Stimulated activated CD4-positive, alpha-beta T cell treated with anti-CD3 and anti-CD28 coated beads, Interleukin-4, amount 100 ng/mL, for 4 hours (primary cell): ENCODE data around the gene DIS3L2.
"Not testable (repeated sequence)": the region's sequence is repeated elsewhere in the genome, so short reads cannot be mapped to it uniquely, and the experiment has no call there.

ENCODE experiments used
- DNase-seq, 2 experiments: peaks; one replicate each; pipeline ENCODE4 v3.0.0-alpha.2; 2020

The DIS3L2 gene

GRCh38 chr2:232013701-232014353 lies 52.3 kb downstream of the DIS3L2 start:
- no peak for DNase-seq

DNA sequence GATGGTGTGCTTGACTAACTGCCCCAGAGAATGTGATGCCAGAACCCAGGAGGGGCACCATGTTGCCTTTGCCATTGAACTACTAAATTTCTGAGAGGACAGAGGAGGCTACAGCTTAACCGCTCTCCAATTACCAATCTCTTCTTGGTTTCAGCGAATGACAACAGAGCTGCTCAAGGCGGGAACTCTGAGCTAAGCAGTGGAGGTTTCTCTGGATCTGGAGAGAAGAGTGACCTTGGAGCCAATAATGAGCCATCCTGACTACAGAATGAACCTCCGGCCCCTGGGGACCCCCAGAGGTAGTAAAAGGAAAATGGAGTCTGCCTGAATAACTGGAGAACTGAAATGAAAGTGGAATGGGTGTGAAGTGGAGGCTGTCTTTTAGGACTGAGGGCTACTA lies 53.2 kb downstream of the DIS3L2 start:
- no peak for DNase-seq

- no peak for DNase-seq
These were observed 56.7 kb downstream of the DIS3L2 start for GRCh38 chr2:232018181-232018580.

GRCh38 chr2:232022718-232023117 lies 61.2 kb downstream of the DIS3L2 start:
- no peak for DNase-seq

DNA sequence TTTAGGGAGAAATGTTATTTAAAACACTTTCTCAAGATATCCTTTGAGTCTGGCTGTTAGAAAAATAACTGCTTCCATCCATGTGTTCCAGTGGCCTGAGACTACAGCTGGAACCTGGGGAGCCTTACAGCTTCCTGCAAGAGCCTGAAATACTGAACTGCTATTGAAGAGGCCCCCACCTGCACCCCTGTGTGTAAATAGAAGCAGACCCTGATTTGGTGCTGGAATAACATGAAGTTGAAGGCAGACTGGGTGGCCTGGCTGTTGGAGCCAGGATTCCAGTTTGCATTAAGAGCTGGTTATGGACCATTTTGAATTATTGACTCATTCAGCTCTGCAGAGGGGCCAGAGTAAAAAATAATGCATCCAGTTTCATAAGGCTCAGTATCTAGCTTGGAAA lies 61.9 kb downstream of the DIS3L2 start:
- no peak for DNase-seq

- DNase-seq: no peak
These were observed 62.9 kb downstream of the DIS3L2 start for GRCh38 chr2:232024457-232024856.

DNA sequence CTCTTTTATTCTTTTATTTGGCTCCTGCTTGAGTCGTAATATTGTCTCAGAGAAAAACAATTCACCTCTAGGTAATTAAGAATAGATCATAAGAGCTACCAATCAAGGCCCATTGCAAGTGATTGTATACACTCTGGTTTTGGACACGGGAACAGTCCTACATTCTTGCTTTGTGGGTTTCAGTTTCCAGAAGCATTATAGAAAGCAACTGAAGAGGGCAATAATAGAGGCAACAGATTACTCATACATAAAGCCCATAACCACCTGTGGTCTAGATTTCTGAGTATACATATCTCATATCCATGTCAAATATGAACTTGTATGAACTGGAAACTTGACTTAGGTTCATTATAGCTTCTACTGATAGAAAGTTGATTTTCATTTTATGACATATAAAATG lies 65.4 kb downstream of the DIS3L2 start:
- DNase-seq: no peak

- no peak for DNase-seq
These were observed 66.0 kb downstream of the DIS3L2 start for GRCh38 chr2:232027530-232027929.

DNA sequence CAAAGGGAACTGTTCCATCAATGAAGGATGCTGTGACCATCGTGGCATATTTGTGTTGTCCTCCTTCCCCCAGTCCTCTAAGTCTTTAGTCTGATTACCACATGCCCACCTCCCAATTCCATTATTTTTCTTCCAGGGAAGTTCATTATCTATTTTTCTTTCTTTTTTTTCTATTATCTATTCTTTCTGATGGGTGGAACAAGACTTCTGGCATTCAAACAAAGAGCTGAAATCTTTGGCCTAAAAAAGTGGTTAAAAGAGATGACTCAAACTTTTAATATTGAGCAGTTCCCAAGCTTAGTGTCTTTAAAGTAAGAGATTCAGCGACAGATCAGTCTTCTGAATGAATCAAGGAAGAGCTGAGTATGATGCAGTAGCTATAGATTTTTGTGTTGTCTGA lies 66.6 kb downstream of the DIS3L2 start:
- no peak for DNase-seq

- no peak for DNase-seq
These were observed 67.1 kb downstream of the DIS3L2 start for GRCh38 chr2:232028631-232029030.

DNA sequence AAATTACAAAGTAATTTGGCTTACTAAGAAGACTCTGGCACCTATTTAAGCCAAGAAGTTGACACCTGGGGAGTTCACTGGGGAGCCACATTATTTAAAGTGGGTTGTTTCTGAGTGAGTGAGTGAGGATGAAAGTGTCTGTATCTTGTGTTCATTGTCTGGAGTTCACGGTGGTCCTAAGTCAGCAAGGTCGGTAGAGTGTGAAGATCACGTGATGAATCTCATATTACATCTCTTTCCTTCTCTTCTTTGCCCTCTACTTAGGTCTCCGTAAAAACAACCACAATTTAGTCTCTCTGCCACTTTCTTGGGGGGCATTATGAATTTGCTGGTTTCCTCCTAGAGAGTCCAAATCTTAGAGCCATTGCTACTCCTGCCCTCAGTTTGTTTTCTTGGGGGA lies 67.8 kb downstream of the DIS3L2 start:
- no peak for DNase-seq

DNA sequence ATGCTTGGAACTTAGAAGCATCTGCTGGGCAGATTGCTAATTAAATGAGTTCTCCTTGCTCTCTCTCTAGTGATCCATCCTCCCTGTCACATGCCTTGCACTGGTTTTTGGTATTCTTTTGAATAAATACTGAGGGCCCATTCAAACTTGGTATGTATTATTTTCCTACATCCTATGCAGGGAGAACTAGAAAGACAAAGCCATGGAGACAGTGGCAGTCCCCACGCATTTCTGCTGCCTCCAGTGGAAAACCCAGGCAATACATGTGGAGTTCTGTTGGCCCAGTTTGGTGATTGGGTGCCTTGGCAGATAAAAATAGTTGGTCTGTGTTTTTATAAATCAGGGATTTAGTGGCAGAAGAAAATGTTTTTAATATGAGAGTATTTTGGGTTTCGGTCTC lies 68.7 kb downstream of the DIS3L2 start:
- DNase-seq: no peak

- not testable (repeated sequence) for DNase-seq
These were observed 73.8 kb downstream of the DIS3L2 start for GRCh38 chr2:232035292-232035691.

DNA sequence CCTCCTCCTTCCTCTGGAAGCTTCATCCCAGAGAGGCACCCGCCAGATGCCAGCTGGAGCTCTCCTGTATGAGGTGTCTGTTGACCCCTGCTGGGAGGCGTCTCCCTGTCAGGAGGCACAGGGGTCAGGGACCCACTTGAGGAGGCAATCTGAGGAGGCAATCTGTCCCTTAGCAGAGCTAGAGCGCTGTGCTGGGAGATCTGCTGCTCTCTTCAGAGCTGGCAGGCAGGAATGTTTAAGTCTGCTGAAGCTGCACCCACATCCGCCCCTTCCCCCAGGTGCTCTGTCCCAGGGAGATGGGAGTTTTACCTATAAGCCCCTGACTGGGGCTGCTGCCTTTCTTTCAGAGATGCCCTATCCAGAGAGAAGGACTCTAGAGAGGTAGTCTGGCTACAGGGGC lies 75.4 kb downstream of the DIS3L2 start:
- DNase-seq: not testable (repeated sequence)

- DNase-seq: no peak
These were observed 76.9 kb downstream of the DIS3L2 start for GRCh38 chr2:232038251-232038880.

DNA sequence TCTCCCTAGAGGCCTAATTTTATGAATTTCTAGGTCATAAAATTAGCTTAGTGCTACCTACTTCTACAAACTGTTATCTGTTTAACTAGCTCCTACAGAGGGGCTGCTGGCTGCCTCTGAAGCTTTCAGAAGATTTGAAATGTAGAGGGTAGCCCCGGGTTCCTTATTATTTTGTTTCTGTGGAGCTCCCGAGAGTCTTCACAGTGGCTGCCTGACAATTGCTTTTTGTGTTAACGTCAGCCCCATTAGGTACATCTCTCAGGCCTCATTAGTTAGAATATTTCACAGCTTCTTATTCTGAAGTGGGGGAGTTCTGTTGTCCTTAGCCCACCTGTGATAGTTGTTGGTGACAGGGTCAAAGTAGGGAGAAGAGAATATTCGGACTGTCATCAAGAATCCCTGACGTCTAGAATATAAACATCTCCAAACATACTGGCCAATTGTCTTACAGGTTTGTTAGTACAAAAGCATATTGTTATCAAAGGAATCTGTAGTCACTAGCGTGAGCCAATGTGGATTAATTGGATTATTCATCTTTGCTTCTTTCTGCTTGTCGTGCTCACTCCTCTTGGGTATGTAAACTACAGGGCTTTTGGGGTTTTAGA lies 77.5 kb downstream of the DIS3L2 start:
- DNase-seq: no peak

DNA sequence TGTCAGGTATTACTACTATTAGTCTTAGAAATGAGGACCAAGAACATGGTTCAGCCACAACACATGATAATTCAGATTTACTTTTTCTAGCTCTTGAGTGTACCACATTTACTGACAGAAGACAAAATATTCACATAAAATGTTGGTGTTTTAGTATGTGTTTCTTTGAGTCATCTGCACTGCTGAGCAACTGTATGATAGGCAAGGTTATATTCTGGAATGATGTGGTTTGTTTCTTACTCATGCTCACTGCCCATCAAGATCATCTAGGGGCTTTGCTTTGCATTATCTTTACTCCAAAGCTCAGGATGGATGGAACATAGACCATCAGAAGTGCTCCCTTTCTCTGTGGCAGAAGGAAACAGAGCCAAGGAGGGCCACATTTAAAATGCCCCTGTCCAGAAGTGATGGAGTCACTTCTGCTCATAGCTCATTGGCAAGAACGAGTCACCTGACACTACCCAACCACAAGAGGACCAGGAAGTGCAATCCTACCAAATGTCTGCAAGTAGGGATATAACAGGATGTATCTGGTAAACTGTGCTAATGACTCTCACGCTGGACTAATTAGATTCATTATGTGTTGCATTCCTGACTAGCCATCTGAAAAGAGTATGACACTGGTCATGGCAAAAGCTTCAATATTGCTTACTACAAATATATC lies 81.5 kb downstream of the DIS3L2 start:
- DNase-seq: no peak

- DNase-seq: no peak
These were observed 82.5 kb downstream of the DIS3L2 start for GRCh38 chr2:232043966-232044365.

DNA sequence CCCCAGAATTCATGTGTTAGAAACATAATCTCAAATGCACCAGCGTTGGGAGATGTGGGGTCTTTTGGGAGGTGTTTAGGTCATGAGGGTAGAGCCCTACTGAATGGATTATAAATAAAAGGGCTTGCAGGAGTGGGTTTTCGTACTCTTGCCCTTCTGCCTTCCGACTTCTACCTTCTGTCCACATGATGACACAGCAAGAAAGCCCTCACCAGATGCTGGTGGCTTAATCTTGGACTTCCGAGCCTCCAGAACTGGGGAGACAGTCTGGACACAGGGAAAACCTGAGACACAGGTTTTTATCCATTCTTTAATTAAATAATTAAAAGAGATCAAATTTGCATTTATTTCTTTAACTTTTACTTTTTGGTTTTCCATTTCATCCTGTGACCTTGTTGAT lies 87.8 kb downstream of the DIS3L2 start:
- DNase-seq: no peak

DNA sequence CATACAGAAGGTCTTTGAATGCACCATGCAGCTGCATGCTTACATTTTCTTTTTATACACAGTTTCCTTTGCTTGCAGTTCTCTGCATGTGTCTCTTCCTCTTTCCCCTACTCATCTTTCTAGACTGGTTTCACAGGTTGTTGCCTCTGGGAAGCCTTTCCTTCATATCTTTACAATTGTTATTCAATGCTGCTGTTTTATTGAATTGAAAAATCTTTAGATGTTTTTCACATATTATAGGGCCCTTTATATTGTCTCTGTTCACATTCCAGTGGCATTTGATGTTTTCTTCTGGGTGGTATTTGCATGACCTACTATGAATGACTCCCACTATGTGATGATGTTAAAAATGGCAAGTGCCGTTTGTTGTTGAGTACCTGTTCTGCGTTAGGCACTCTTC lies 91.1 kb downstream of the DIS3L2 start:
- no peak for DNase-seq

- no peak for DNase-seq
These were observed 92.3 kb downstream of the DIS3L2 start for GRCh38 chr2:232053777-232054176.

GRCh38 chr2:232058063-232058877 lies 96.8 kb downstream of the DIS3L2 start:
- no peak for DNase-seq

GRCh38 chr2:232058931-232059330 lies 97.4 kb downstream of the DIS3L2 start:
- no peak for DNase-seq
